B cell (primary cell): ENCODE measurements around the gene NFIB. TPM values are rescaled to one million over a fixed set of nuclear protein-coding genes. Genes with fewer than 3 reads are reported as not detected.

Source experiments
- ATAC-seq: fragments of 200-7000 bp; cut with Tn5 transposase; one replicate; pipeline ENCODE4 v1.10.0; 2021; ENCODE audit warnings: low read depth, mild to moderate bottlenecking, moderate number of reproducible peaks, moderate library complexity
- CTCF ChIA-PET: fragments of 350-600 bp; sonication (Branson Sonifier 250); formaldehyde crosslinking; loops from one replicate; lab custom pipeline; 2021; ENCODE audit warnings: antibody characterized with exemption, inconsistent platforms; lab: Charles Lee
- POLR2A ChIA-PET: fragments of 350-600 bp; sonication (Branson Sonifier 250); formaldehyde crosslinking; loops from one replicate; lab custom pipeline; 2021; ENCODE audit warnings: antibody characterized with exemption; lab: Charles Lee
- DNase-seq: peaks from one replicate; pipeline ENCODE4 v3.0.0; 2013
- H2AFZ ChIP-seq: 2 replicates; pipeline ENCODE4 v1.6.1; 2012; ENCODE audit warnings: mild to moderate bottlenecking, low read depth, low read length; ENCODE audit not compliant: insufficient read depth, poor library complexity, severe bottlenecking
- H3K27ac ChIP-seq, 2 donors: 1 replicate in 1 of 2; 2 replicates in 1 of 2; pipeline ENCODE4 v1.5.1; 2012 to 2013; ENCODE audit warnings: low read length in 2 of 2, mild to moderate bottlenecking in 2 of 2, moderate library complexity in 1 of 2
- H3K27me3 ChIP-seq, 4 experiments: fragments of 200-600 bp in 1 of 4; sonication (generic) in 1 of 4; replicated peaks in 1 of 4; 1 replicate in 2 of 4; 2 replicates in 2 of 4; pipeline versions ENCODE4 v1.6.1 to v1.7.0; 2013 to 2016; ENCODE audit warnings: low read length in 3 of 4, mild to moderate bottlenecking in 2 of 4, mixed read lengths in 1 of 4, moderate library complexity in 1 of 4; ENCODE audit not compliant: insufficient read depth in 4 of 4, control insufficient read depth in 3 of 4; ENCODE audit errors: control extremely low read depth in 1 of 4
- H3K36me3 ChIP-seq, 2 experiments: replicated peaks in 1 of 2; 1 replicate in 1 of 2; 2 replicates in 1 of 2; pipeline versions ENCODE4 v1.6.1 to v1.7.1; 2013; ENCODE audit warnings: low read length in 1 of 2; ENCODE audit not compliant: insufficient read depth in 2 of 2, control insufficient read depth in 1 of 2; ENCODE audit errors: control extremely low read depth in 1 of 2, extremely low read depth in 1 of 2
- H3K4me1 ChIP-seq, 2 donors: fragments of 200-600 bp in 1 of 2; sonication (generic) in 1 of 2; 1 replicate in 1 of 2; 2 replicates in 1 of 2; pipeline versions ENCODE4 v1.5.1 to v1.6.1; 2013 to 2017; ENCODE audit warnings: low read length in 2 of 2; ENCODE audit not compliant: control insufficient read depth in 2 of 2, insufficient read depth in 2 of 2
- H3K4me2 ChIP-seq: replicated peaks from 2 replicates; pipeline ENCODE3; 2012; ENCODE audit warnings: mild to moderate bottlenecking, low read depth, low read length; ENCODE audit not compliant: poor library complexity, severe bottlenecking
- H3K4me3 ChIP-seq, 5 experiments: fragments of 200-600 bp in 1 of 5; sonication (generic) in 1 of 5; 1 replicate in 3 of 5; 2 replicates in 2 of 5; pipeline versions ENCODE4 v1.5.1 to v1.7.0; 2011 to 2016; ENCODE audit warnings: low read length in 4 of 5, mild to moderate bottlenecking in 4 of 5, low read depth in 2 of 5, control low read depth in 1 of 5, moderate library complexity in 1 of 5; ENCODE audit not compliant: insufficient read depth in 1 of 5; ENCODE audit errors: control extremely low read depth in 1 of 5, extremely low read depth in 1 of 5
- H3K79me2 ChIP-seq: fragments of 200-600 bp; sonication (generic); one replicate; pipeline ENCODE4 v1.6.0; 2016; ENCODE audit warnings: low read length; ENCODE audit not compliant: control insufficient read depth, insufficient read depth
- H3K9ac ChIP-seq: fragments of 200-600 bp; sonication (generic); 2 replicates; pipeline ENCODE4 v1.6.1; 2017; ENCODE audit warnings: mild to moderate bottlenecking, low read length, moderate library complexity
- H3K9me3 ChIP-seq, 3 donors: one replicate each; pipeline versions ENCODE4 v1.6.1 to v1.7.1; 2013; ENCODE audit warnings: low read length in 2 of 3; ENCODE audit not compliant: control insufficient read depth in 2 of 3, insufficient read depth in 1 of 3; ENCODE audit errors: control extremely low read depth in 1 of 3
- H4K20me1 ChIP-seq: 2 replicates; pipeline ENCODE4 v1.6.0; 2012; ENCODE audit warnings: mild to moderate bottlenecking, low read length; ENCODE audit not compliant: insufficient read depth, control insufficient read depth, poor library complexity, severe bottlenecking
- H3K27ac Mint-ChIP-seq: one replicate; pipeline ENCODE4 v1.8.0; 2021; ENCODE audit warnings: mixed read lengths
- H3K27me3 Mint-ChIP-seq: one replicate; pipeline ENCODE4 v1.8.0; 2021; ENCODE audit warnings: mixed read lengths
- H3K4me1 Mint-ChIP-seq: one replicate; pipeline ENCODE4 v1.8.0; 2021; ENCODE audit warnings: mixed read lengths
- H3K4me3 Mint-ChIP-seq: one replicate; pipeline ENCODE4 v1.8.0; 2021; ENCODE audit warnings: mixed read lengths
- H3K9me3 Mint-ChIP-seq: one replicate; pipeline ENCODE4 v1.8.0; 2022; ENCODE audit warnings: mixed read lengths; ENCODE audit not compliant: insufficient read depth
- EZH2 ChIP-seq: IDR thresholded peaks from 2 replicates; pipeline ENCODE4 v1.6.1; 2012; ENCODE audit warnings: borderline replicate concordance, low read depth, mild to moderate bottlenecking, moderate library complexity, low read length; ENCODE audit not compliant: insufficient read depth, poor library complexity, severe bottlenecking
- WGBS: methylation state at CpG from one replicate; pipeline ENCODE4 v1.1.5; 2013; ENCODE audit warnings: missing lambda C conversion rate; ENCODE audit not compliant: insufficient coverage; 5-methylcytosine and 5-hydroxymethylcytosine counted together
- intact Hi-C: fragments of 100-400 bp; cut with micrococcal nuclease; formaldehyde crosslinking; loops from one replicate; pipeline ENCODE4 v1.10.0; 2022
- polyA plus RNA-seq: library from polyadenylated mRNA; depleted of rRNA; stranded (reverse); fragments of >200 nt; gene quantifications from 2 replicates; pipeline ENCODE4 v1.2.3, GENCODE V29; 2012
- total RNA-seq, 2 donors: library from RNA; stranded (reverse); fragments of 120-200 nt in 1 of 2; gene quantifications; 1 replicate in 1 of 2; 2 replicates in 1 of 2; pipeline versions ENCODE4 v1.2.3 to v1.2.4, GENCODE V29; 2013 to 2022
- TF ChIP-seq, protein P1 (sequence below): fragments of 200-600 bp; IDR thresholded peaks from one replicate; pipeline ENCODE4 v1.8.0; 2022; ENCODE audit warnings: antibody characterized with exemption, mild to moderate bottlenecking

NFIB gene
- total and polyA plus RNA-seq, 2 donors (not counting 1 experiment from before 2014, with no cell fraction given) = not detected

DNA sequence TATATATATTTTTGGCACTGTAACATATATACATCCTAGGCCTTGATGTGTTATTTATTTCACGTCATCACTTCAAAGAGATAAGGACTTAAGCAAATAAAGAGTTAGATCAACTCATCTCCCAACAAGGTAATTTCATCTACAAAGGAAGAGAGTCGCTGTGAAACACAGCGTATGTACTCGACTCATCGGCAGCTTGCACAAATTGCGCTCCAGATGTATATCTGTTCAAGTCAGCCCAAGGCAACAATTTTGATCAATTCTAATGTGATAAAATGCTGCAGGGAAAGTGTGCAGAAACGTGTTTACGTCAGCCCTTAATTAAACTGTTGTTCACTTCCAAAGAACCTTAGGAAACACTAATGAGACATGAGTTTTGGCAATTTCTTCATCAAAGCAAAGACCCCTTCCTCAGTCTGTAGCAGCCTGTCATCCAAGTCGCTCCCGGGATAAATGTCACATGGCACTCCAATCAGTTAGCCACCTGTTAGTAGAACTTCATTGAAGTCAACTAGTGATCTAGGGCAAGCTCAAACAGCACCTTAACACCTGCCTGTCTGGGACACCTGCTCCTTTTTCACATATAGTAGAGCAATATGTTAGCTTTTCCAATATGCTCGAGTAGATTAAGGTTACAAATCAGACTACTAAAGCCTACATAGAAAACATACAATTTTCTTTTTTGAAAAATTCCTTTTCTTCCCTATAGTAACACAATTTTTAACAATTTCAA, 182.4 kb downstream of the NFIB start:
- ChIA-PET CTCF (no interaction called here), POLR2A (no interaction called here)
- no peak overlapping the region for H3K27ac Mint-ChIP-seq
- TF ChIP-seq, protein P1, sequence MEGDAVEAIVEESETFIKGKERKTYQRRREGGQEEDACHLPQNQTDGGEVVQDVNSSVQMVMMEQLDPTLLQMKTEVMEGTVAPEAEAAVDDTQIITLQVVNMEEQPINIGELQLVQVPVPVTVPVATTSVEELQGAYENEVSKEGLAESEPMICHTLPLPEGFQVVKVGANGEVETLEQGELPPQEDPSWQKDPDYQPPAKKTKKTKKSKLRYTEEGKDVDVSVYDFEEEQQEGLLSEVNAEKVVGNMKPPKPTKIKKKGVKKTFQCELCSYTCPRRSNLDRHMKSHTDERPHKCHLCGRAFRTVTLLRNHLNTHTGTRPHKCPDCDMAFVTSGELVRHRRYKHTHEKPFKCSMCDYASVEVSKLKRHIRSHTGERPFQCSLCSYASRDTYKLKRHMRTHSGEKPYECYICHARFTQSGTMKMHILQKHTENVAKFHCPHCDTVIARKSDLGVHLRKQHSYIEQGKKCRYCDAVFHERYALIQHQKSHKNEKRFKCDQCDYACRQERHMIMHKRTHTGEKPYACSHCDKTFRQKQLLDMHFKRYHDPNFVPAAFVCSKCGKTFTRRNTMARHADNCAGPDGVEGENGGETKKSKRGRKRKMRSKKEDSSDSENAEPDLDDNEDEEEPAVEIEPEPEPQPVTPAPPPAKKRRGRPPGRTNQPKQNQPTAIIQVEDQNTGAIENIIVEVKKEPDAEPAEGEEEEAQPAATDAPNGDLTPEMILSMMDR = no peak
- no peak for TF ChIP-seq EZH2
- H3K36me3 ChIP-seq = no peaks in the 10 kb centered on the region
- H3K9me3 ChIP-seq = no peaks in the 10 kb centered on the region
- WGBS = 99% methylated on average over 7 of the region's 11 CpGs
- no peak overlapping the region for H3K4me3 ChIP-seq
- no peaks in the 10 kb centered on the region for H3K79me2 ChIP-seq
- no peak for ATAC-seq
- no peaks in the 10 kb centered on the region for H4K20me1 ChIP-seq
- intact Hi-C loops = no loop called here
- H3K27me3 Mint-ChIP-seq = no peaks in the 10 kb centered on the region
- no peaks in the 10 kb centered on the region for H3K4me1 ChIP-seq
- no peaks in the 10 kb centered on the region for H3K4me1 Mint-ChIP-seq
- no peak overlapping the region for H3K27ac ChIP-seq
- H3K9ac ChIP-seq = no peak overlapping the region
- H3K4me3 Mint-ChIP-seq = no peak overlapping the region
- H3K27me3 ChIP-seq = no peaks in the 10 kb centered on the region
- no peak for DNase-seq
- H3K9me3 Mint-ChIP-seq = no peaks in the 10 kb centered on the region
- no peak overlapping the region for H2AFZ ChIP-seq
- no peak overlapping the region for H3K4me2 ChIP-seq

DNA sequence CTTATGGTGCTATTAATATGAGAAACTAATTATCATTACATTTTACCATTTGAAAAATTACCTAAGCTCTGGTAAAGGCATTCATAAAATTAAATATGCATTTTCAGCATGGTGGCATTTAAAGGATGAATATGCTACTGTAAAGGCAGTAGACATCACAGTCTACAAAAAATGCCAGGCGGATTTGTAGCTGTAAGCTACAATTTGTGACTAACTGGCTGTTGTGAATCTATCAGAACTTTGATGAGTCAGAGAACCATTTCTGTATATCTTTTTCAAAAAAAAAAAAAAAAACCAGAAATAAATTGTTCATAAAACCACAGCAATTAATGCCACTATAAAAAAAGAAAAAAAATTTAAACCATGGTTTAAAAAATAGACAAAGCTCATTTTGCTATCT, 186.3 kb downstream of the NFIB start:
- H3K27ac Mint-ChIP-seq = no peak overlapping the region

More for the DNA sequence above, 186.3 kb downstream of the NFIB start:
- ChIA-PET CTCF (no interaction called here), POLR2A (no interaction called here)
- no peak overlapping the region for H3K4me3 Mint-ChIP-seq
- Histone ChIP-seq H4K20me1 (no peaks in the 10 kb centered on the region), H2AFZ (no peak overlapping the region), H3K4me3 (no peak overlapping the region), H3K4me2 (no peak overlapping the region), H3K9me3 (no peaks in the 10 kb centered on the region), H3K27me3 (no peaks in the 10 kb centered on the region), H3K36me3 (no peaks in the 10 kb centered on the region), H3K27ac (no peak overlapping the region), H3K79me2 (no peaks in the 10 kb centered on the region), H3K4me1 (no peaks in the 10 kb centered on the region), H3K9ac (no peak overlapping the region)
- no CpG with 5 or more reads among the region's 1 CpG for WGBS
- no peak for DNase-seq
- no peaks in the 10 kb centered on the region for H3K4me1 Mint-ChIP-seq
- no peaks in the 10 kb centered on the region for H3K27me3 Mint-ChIP-seq
- no peaks in the 10 kb centered on the region for H3K9me3 Mint-ChIP-seq
- no peak for ATAC-seq
- no peak for TF ChIP-seq EZH2
- TF ChIP-seq, protein P1 = no peak
- intact Hi-C loops = no loop called here
